ENCODE measurements around the gene ZNF599. TPM values are rescaled to one million over a fixed set of nuclear protein-coding genes. Genes with fewer than 3 reads are reported as not detected.
A peak's percentile ranks its signal among the peaks of the same experiment; 100 is the strongest.

ZNF599 gene
- polyA plus RNA-seq, 1 donor (not counting 4 experiments of a cell fraction or from before 2014, with no cell fraction given) = 3.6 TPM

GRCh38 chr19:34712395-34713261, 60.4 kb downstream of the ZNF599 start:
- Histone ChIP-seq H3K9me3 (ENCODE audit: control insufficient read depth, low read depth, low read length) (peaks cover 4% of the 10 kb centered on the region), H3K36me3 (ENCODE audit: control insufficient read depth in 2 of 2, extremely low read depth in 1 of 2, insufficient read depth in 2 of 2, low read length in 2 of 2) (no peaks in the 10 kb centered on the region), H3K9ac (ENCODE audit: control insufficient read depth, extremely low read depth, insufficient read depth, low read length) (no peak overlapping the region), H4K20me1 (ENCODE audit: control insufficient read depth, extremely low read depth, insufficient read depth, low read length) (no peaks in the 10 kb centered on the region), H3K4me2 (ENCODE audit: control insufficient read depth, extremely low read depth, insufficient read depth, low read depth, low read length) (no peak overlapping the region), H3K9me1 (ENCODE audit: control insufficient read depth, extremely low read depth, insufficient read depth, low read length) (no peaks in the 10 kb centered on the region), H3K27me3 (ENCODE audit: control insufficient read depth, extremely low read depth, insufficient read depth, low read length) (no peaks in the 10 kb centered on the region), H3K27ac (ENCODE audit: control insufficient read depth, insufficient read depth, low read length) (no peak overlapping the region), H2AFZ (ENCODE audit: control insufficient read depth, low read length) (no peak overlapping the region), H3K4me3 (ENCODE audit: control insufficient read depth in 2 of 3, extremely low read depth in 1 of 3, insufficient read depth in 2 of 3, low read depth in 1 of 3, low read length in 3 of 3) (no peak overlapping the region), H3K4me1 (ENCODE audit: control insufficient read depth, extremely low read depth, insufficient read depth, low read length) (no peaks in the 10 kb centered on the region), H3K79me2 (ENCODE audit: control insufficient read depth, insufficient read depth, low read length) (no peaks in the 10 kb centered on the region)
- TF ChIP-seq CTCF (optimal IDR thresholded peaks at IDR 0.05 in 1 of 3, IDR thresholded peaks at IDR 0.05 in 1 of 3, conservative IDR thresholded peaks at IDR 0.05 in 1 of 3; ENCODE audit: extremely low read depth in 1 of 3, insufficient read depth in 2 of 3, low read length in 3 of 3) = peak; percentile 35 to 74 (median 52)
- TF ChIP-seq EZH2 (IDR thresholded peaks at IDR 0.05; ENCODE audit: low read length) = no peak
- dilution Hi-C loops (cut with MboI; ENCODE audit: extremely low pct_ligation_motif_present, low sequenced_read_pairs) = no loop called here
- DNase-seq (ENCODE audit: low read depth, low spot score) (no peak), FAIRE-seq (peak; percentile 61)

GRCh38 chr19:34711890-34712289, 61.1 kb downstream of the ZNF599 start:
- H3K4me1 ChIP-seq (ENCODE audit: control insufficient read depth, extremely low read depth, insufficient read depth, low read length) = no peaks in the 10 kb centered on the region

More at GRCh38 chr19:34711890-34712289, 61.1 kb downstream of the ZNF599 start:
- dilution Hi-C loops (cut with MboI; ENCODE audit: extremely low pct_ligation_motif_present, low sequenced_read_pairs) = no loop called here
- DNase-seq (ENCODE audit: low read depth, low spot score) (no peak), FAIRE-seq (no peak)
- Histone ChIP-seq H3K4me3 (ENCODE audit: control insufficient read depth in 2 of 3, extremely low read depth in 1 of 3, insufficient read depth in 2 of 3, low read depth in 1 of 3, low read length in 3 of 3) (no peak overlapping the region), H3K27ac (ENCODE audit: control insufficient read depth, insufficient read depth, low read length) (no peak overlapping the region), H3K4me2 (ENCODE audit: control insufficient read depth, extremely low read depth, insufficient read depth, low read depth, low read length) (no peak overlapping the region), H3K79me2 (ENCODE audit: control insufficient read depth, insufficient read depth, low read length) (no peaks in the 10 kb centered on the region), H2AFZ (ENCODE audit: control insufficient read depth, low read length) (no peak overlapping the region), H3K9me1 (ENCODE audit: control insufficient read depth, extremely low read depth, insufficient read depth, low read length) (no peaks in the 10 kb centered on the region), H3K36me3 (ENCODE audit: control insufficient read depth in 2 of 2, extremely low read depth in 1 of 2, insufficient read depth in 2 of 2, low read length in 2 of 2) (no peaks in the 10 kb centered on the region), H4K20me1 (ENCODE audit: control insufficient read depth, extremely low read depth, insufficient read depth, low read length) (no peaks in the 10 kb centered on the region), H3K9me3 (ENCODE audit: control insufficient read depth, low read depth, low read length) (peaks cover 4% of the 10 kb centered on the region), H3K27me3 (ENCODE audit: control insufficient read depth, extremely low read depth, insufficient read depth, low read length) (no peaks in the 10 kb centered on the region), H3K9ac (ENCODE audit: control insufficient read depth, extremely low read depth, insufficient read depth, low read length) (no peak overlapping the region)
- TF ChIP-seq CTCF (optimal IDR thresholded peaks at IDR 0.05 in 1 of 3, IDR thresholded peaks at IDR 0.05 in 1 of 3, conservative IDR thresholded peaks at IDR 0.05 in 1 of 3; ENCODE audit: extremely low read depth in 1 of 3, insufficient read depth in 2 of 3, low read length in 3 of 3) = no peak
- no peak for TF ChIP-seq EZH2 (IDR thresholded peaks at IDR 0.05; ENCODE audit: low read length)

Other genes with a start within 250 kb of the ZNF599 start
- 0.04 to 0.14 TPM (median 0.10 TPM) in 3 replicates for gene SCGB2B2, start 96.1 kb downstream of the ZNF599 start, polyA plus RNA-seq
- 6.4 to 14.1 TPM (median 13.4 TPM) in 3 replicates for gene ZNF302, start 95.5 kb downstream of the ZNF599 start, polyA plus RNA-seq
- gene ZNF181, start 39.0 kb downstream of the ZNF599 start, polyA plus RNA-seq = 2.9 to 4.5 TPM (median 4.0 TPM) in 3 replicates
- 2.8 to 4.6 TPM (median 4.1 TPM) in 3 replicates for gene ZNF30, start 153.7 kb upstream of the ZNF599 start, polyA plus RNA-seq
- 1.9 to 2.5 TPM (median 2.0 TPM) in 3 replicates for gene ZNF792, start 191.0 kb upstream of the ZNF599 start, polyA plus RNA-seq
- 22.1 to 26.8 TPM (median 24.6 TPM) in 3 replicates for gene GRAMD1A, start 227.1 kb upstream of the ZNF599 start, polyA plus RNA-seq

All from keratinocyte (primary cell).